HEK293T (cell line): ENCODE data around the gene NPC1L1.

Experiments
- CTCF ChIA-PET: fragments of 350-600 bp; formaldehyde crosslinking; extraction: SDS; loops from one replicate; lab custom pipeline; 2021; ENCODE audit warnings: antibody characterized with exemption, inconsistent platforms; lab: Yijun Ruan, JAX
- POLR2A ChIA-PET: fragments of 350-600 bp; formaldehyde crosslinking; extraction: SDS; loops from one replicate; lab custom pipeline; 2020; ENCODE audit warnings: antibody characterized with exemption, inconsistent platforms; lab: Yijun Ruan, JAX
- DNase-seq: peaks from one replicate; pipeline ENCODE4 v3.0.0; 2012; ENCODE audit warnings: mixed read lengths; ENCODE audit errors: extremely low spot score
- ARNT ChIP-seq: fragments of 450-650 bp; IDR thresholded peaks from 2 replicates; pipeline ENCODE4 v1.6.1; 2017; ENCODE audit warnings: mild to moderate bottlenecking
- BHLHE40 ChIP-seq: fragments of 450-650 bp; IDR thresholded peaks from 2 replicates; pipeline ENCODE4 v1.6.1; 2016; ENCODE audit warnings: mild to moderate bottlenecking, moderate library complexity, borderline replicate concordance
- CTBP1 ChIP-seq: fragments of 450-650 bp; IDR thresholded peaks from 2 replicates; pipeline ENCODE4 v1.6.1; 2016; ENCODE audit warnings: borderline replicate concordance
- ELF4 ChIP-seq: fragments of 450-650 bp; IDR thresholded peaks from 2 replicates; pipeline ENCODE4 v1.6.1; 2017; ENCODE audit warnings: antibody characterized with exemption
- FOXA1 ChIP-seq: fragments of 450-650 bp; IDR thresholded peaks from 2 replicates; pipeline ENCODE4 v1.6.1; 2016; ENCODE audit warnings: mild to moderate bottlenecking
- FOXK2 ChIP-seq: fragments of 450-650 bp; IDR thresholded peaks from 2 replicates; pipeline ENCODE4 v1.6.1; 2016; ENCODE audit warnings: mild to moderate bottlenecking
- FOXM1 ChIP-seq: fragments of 450-650 bp; IDR thresholded peaks from 2 replicates; pipeline ENCODE4 v1.6.1; 2017; ENCODE audit warnings: mild to moderate bottlenecking, borderline replicate concordance
- HDGF ChIP-seq: fragments of 450-650 bp; IDR thresholded peaks from 2 replicates; pipeline ENCODE4 v1.6.1; 2017; ENCODE audit warnings: antibody characterized with exemption, borderline replicate concordance
- L3MBTL2 ChIP-seq: fragments of 450-650 bp; conservative IDR thresholded peaks from 2 replicates; pipeline ENCODE4 v1.6.1; 2016; ENCODE audit warnings: mild to moderate bottlenecking
- LEF1 ChIP-seq: fragments of 450-650 bp; IDR thresholded peaks from 2 replicates; pipeline ENCODE4 v1.6.1; 2017; ENCODE audit warnings: mild to moderate bottlenecking, borderline replicate concordance
- NFRKB ChIP-seq: fragments of 450-650 bp; IDR thresholded peaks from 2 replicates; pipeline ENCODE4 v1.6.1; 2016; ENCODE audit warnings: mild to moderate bottlenecking, moderate library complexity
- PKNOX1 ChIP-seq: fragments of 450-650 bp; IDR thresholded peaks from 2 replicates; pipeline ENCODE4 v1.6.1; 2016
- SP1 ChIP-seq: fragments of 450-650 bp; IDR thresholded peaks from 2 replicates; pipeline ENCODE4 v1.6.1; 2017
- SUZ12 ChIP-seq: fragments of 450-650 bp; IDR thresholded peaks from 2 replicates; pipeline ENCODE4 v1.6.1; 2016; ENCODE audit warnings: mild to moderate bottlenecking
- TARDBP ChIP-seq: fragments of 450-650 bp; IDR thresholded peaks from 2 replicates; pipeline ENCODE4 v1.6.1; 2016
- ZNF384 ChIP-seq: fragments of 450-650 bp; IDR thresholded peaks from 2 replicates; pipeline ENCODE4 v1.6.1; 2016

Gene NPC1L1

GRCh38 chr7:44535348-44536064 lies 5.6 kb downstream of the NPC1L1 start:
- TF ChIP-seq ELF4 (no peak), ARNT (no peak), FOXA1 (no peak)
- no peak for DNase-seq
- ChIA-PET CTCF (interaction anchor here (0.6 to 1.9 kb wide), 4 partner anchors 12 to 272 kb away, joined by 4 to 8 read pairs (median 4); no protein-coding TSS in a partner anchor), POLR2A (interaction anchor here (0.7 kb wide), 1 partner anchor 47 kb away, joined by 3 read pairs; the partner anchor contains the start of gene TMED4)

- ChIA-PET CTCF (interaction anchor here (0.5 to 1.9 kb wide), 11 partner anchors 10 to 294 kb away, joined by 3 to 9 read pairs (median 4); no protein-coding TSS in a partner anchor), POLR2A (interaction anchor here (1.3 kb wide), 3 partner anchors 31 to 43 kb away, joined by 3 to 5 read pairs (median 4); no protein-coding TSS in a partner anchor)
- peak; percentile 91 for DNase-seq
- TF ChIP-seq L3MBTL2 (no peak), SUZ12 (no peak), NFRKB (no peak), SP1 (no peak), TARDBP (no peak), FOXK2 (no peak)
Measured at GRCh38 chr7:44534501-44534900, 6.6 kb downstream of the NPC1L1 start.

DNA sequence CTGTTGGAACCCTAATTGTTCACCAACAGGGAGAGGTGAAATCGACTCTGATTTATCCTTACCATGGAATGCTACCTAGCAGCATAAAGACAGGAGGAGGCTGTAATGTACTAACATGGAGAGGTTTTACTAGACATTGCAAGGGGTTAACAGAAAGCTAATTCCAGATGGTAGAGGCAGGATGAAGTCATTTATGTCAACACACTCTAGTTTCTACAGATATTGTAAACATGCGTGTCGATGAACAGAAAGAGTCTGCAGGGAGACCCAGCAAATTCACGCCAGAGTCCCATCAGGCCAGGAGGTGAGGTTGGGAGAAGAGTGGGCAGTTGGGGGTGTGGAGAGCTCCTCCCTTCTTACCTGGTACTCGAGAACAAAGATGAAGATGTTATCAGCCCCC lies 7.0 kb downstream of the NPC1L1 start:
- CTCF ChIA-PET, result interaction anchor here (0.9 to 1.9 kb wide), 10 partner anchors 11 to 293 kb away, joined by 3 to 9 read pairs (median 4); no protein-coding TSS in a partner anchor
- DNase-seq, result no peak

GRCh38 chr7:44533301-44534055 lies 7.7 kb downstream of the NPC1L1 start:
- DNase-seq, result peak; percentile 4
- no peak for TF ChIP-seq FOXA1
- no peak for TF ChIP-seq SP1
- TF ChIP-seq CTBP1, result no peak
- no peak for TF ChIP-seq ZNF384
- TF ChIP-seq SUZ12, result no peak
- TF ChIP-seq TARDBP, result no peak
- no peak for TF ChIP-seq BHLHE40
- no peak for TF ChIP-seq NFRKB
- TF ChIP-seq FOXM1, result no peak
- no peak for TF ChIP-seq L3MBTL2
- TF ChIP-seq ELF4, result no peak
- no peak for TF ChIP-seq HDGF
- no peak for TF ChIP-seq PKNOX1
- no peak for TF ChIP-seq FOXK2
- ChIA-PET POLR2A (interaction anchor here (1.3 kb wide), 3 partner anchors 32 to 42 kb away, joined by 3 to 5 read pairs (median 4); no protein-coding TSS in a partner anchor), CTCF (interaction anchor here (0.9 to 1.9 kb wide), 4 partner anchors 11 to 19 kb away, joined by 3 to 9 read pairs (median 4); no protein-coding TSS in a partner anchor)

More for the DNA sequence above, 7.0 kb downstream of the NPC1L1 start:
- POLR2A ChIA-PET, result interaction anchor here (1.3 kb wide), 3 partner anchors 31 to 43 kb away, joined by 3 to 5 read pairs (median 4); no protein-coding TSS in a partner anchor
- no peak for TF ChIP-seq ZNF384
- no peak for TF ChIP-seq ARNT
- no peak for TF ChIP-seq FOXA1
- no peak for TF ChIP-seq FOXM1
- TF ChIP-seq ELF4, result no peak
- no peak for TF ChIP-seq TARDBP
- TF ChIP-seq SUZ12, result no peak
- TF ChIP-seq BHLHE40, result no peak
- no peak for TF ChIP-seq NFRKB
- TF ChIP-seq SP1, result no peak
- TF ChIP-seq LEF1, result no peak
- TF ChIP-seq HDGF, result no peak
- TF ChIP-seq L3MBTL2, result no peak
- TF ChIP-seq FOXK2, result no peak
- TF ChIP-seq CTBP1, result no peak
- no peak for TF ChIP-seq PKNOX1

GRCh38 chr7:44531421-44532380 lies 9.4 kb downstream of the NPC1L1 start:
- CTCF ChIA-PET, result no interaction called here
- DNase-seq, result peak; percentile 4
- TF ChIP-seq ARNT (no peak), PKNOX1 (no peak), FOXM1 (no peak), HDGF (no peak), FOXA1 (no peak), BHLHE40 (no peak), CTBP1 (no peak)
- POLR2A ChIA-PET, result no interaction called here
